Measurements from ENCODE around the gene ZBTB46. TPM values are rescaled to one million over a fixed set of nuclear protein-coding genes. Genes with fewer than 3 reads are reported as not detected.

Gene ZBTB46
- total RNA-seq, 1 donor from 2014 or later: 42.1 TPM

DNA sequence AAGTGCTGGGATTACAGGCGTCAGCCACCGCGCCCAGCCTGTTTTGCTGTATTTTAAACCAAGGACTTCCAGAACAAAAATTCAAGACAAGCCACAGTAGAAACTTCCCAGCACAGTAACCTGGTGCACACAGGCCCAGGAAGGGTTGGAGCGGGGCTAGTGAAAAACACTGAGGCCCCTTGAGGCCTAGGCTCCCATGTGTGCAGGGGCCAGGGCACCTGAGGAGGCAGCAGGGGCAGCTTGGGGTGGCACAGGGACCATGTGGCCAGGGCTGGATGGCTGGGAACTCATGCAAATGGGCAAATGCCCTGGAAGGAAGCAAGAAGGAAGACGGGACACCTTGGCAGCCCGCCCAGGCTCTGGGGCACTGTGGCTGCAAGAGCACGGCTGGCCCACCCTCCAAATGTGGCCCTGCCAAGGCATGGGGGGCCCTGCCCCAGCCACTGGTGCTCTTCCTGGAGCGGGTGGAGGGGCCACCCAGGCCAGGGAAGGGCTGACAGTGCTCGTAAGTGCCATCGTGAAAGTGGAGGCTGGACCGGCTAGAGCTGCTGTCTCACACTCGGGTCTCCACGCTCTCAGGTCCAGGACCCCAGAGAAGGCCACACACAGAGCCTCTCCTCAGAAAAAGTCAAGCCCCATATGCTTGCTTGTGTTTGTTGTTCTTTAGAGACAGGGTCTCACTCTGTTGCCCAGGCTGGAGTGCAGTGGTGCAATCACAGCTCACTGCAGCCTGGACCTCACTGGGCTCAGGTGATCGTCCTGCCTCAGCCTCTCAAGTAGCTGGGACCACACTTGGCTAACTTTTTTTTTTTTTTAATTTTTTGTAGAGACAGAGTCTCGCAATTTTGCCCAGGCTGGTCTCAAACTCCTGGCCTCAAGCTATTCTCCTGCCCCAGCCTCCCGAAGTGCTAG lies 81.2 kb downstream of the ZBTB46 start:
- Mint-ChIP-seq H3K36me3 (ENCODE audit: low read depth, unreplicated experiment) (peaks cover 15% of the 10 kb centered on the region), H3K9me3 (ENCODE audit: unreplicated experiment) (no peaks in the 10 kb centered on the region), H3K4me3 (ENCODE audit: unreplicated experiment) (no peak overlapping the region), H3K27me3 (ENCODE audit: unreplicated experiment) (peaks cover 22% of the 10 kb centered on the region), H3K27ac (ENCODE audit: unreplicated experiment) (no peak overlapping the region), H3K4me1 (ENCODE audit: unreplicated experiment) (peaks cover 4% of the 10 kb centered on the region)
- no peak for TF ChIP-seq CTCF (IDR thresholded peaks at IDR 0.05; ENCODE audit: unreplicated experiment)
- DNase-seq (ENCODE audit: low spot score): no peak

GRCh38 chr20:63748934-63749270 lies 82.2 kb downstream of the ZBTB46 start:
- Mint-ChIP-seq H3K4me3 (ENCODE audit: unreplicated experiment) (no peak overlapping the region), H3K27ac (ENCODE audit: unreplicated experiment) (no peak overlapping the region), H3K27me3 (ENCODE audit: unreplicated experiment) (peaks cover 22% of the 10 kb centered on the region)

DNA sequence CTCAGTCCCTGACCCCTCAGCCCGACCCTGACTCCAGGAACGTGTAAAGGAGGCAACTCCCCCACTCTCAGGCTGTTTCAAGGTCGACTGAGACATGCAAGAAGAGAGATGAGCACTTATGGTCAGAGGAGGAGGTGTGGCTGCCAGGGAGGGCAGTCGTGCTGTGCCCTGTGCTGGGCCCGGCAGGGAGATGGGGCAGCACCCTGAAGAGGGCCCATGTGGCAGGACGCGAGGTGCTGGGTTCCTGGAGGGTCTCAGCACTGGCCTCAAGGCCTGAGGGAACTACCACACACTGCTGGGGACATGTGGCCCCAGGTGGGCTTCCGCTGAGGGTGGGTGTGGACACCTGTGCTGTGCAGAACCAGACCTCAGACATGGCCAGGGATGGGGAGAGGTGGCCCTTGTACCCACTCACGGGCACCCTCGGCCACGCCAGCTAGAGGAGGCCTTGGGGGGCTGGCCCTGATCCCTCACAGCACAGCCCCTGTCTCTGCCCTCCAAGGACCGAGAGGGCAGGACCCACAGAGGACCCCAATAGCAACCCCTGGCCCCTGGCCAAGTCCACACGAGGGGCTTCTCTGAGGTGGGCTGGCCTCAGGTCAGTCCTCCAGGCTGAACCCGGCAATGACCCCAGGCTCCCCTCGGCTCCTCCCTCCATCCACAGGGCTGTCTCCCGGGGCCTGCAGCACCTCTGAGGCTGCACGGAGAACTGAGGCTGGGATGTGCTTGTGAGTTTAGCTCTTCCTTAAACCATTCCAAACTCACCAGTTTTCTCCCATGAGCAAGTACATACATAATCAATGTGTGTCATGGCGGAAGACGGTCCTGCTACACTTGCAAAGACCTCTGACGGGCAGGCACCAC lies 82.8 kb downstream of the ZBTB46 start:
- H3K27ac Mint-ChIP-seq (ENCODE audit: unreplicated experiment): no peak overlapping the region
- peaks cover 19% of the 10 kb centered on the region for H3K36me3 Mint-ChIP-seq (ENCODE audit: low read depth, unreplicated experiment)
- no peaks in the 10 kb centered on the region for H3K4me1 Mint-ChIP-seq (ENCODE audit: unreplicated experiment)
- no peak for DNase-seq (ENCODE audit: low spot score)
- H3K4me3 Mint-ChIP-seq (ENCODE audit: unreplicated experiment): no peak overlapping the region
- peaks cover 19% of the 10 kb centered on the region for H3K27me3 Mint-ChIP-seq (ENCODE audit: unreplicated experiment)
- no peak for TF ChIP-seq CTCF (IDR thresholded peaks at IDR 0.05; ENCODE audit: unreplicated experiment)
- no peaks in the 10 kb centered on the region for H3K9me3 Mint-ChIP-seq (ENCODE audit: unreplicated experiment)

More at GRCh38 chr20:63748934-63749270, 82.2 kb downstream of the ZBTB46 start:
- Mint-ChIP-seq H3K4me1 (ENCODE audit: unreplicated experiment) (no peaks in the 10 kb centered on the region), H3K9me3 (ENCODE audit: unreplicated experiment) (no peaks in the 10 kb centered on the region), H3K36me3 (ENCODE audit: low read depth, unreplicated experiment) (peaks cover 15% of the 10 kb centered on the region)
- no peak for DNase-seq (ENCODE audit: low spot score)
- no peak for TF ChIP-seq CTCF (IDR thresholded peaks at IDR 0.05; ENCODE audit: unreplicated experiment)

DNA sequence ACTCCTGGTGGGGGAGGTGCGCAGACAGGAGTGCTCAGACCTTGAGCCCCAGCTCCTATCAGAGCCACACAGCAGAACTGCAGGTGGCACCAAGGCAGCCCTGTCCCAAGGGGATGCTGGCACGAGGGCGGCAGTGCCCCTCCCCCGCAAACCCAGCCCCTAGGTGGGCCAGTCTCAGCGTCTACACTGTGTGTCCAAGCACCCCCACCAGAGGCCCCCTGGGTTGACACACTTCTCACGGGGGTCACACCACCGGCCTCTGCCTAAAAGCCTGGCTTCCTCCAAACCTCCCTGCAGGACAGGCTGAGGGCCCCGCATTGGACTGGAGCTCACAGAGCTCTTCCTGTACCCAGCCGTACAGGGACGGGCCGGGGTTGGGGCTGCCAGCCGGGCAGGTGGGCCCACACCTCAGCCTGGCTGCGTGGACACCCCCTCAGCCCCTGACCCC lies 83.4 kb downstream of the ZBTB46 start:
- H3K27ac Mint-ChIP-seq (ENCODE audit: unreplicated experiment): no peak overlapping the region
- DNase-seq (ENCODE audit: low spot score): no peak
- H3K27me3 Mint-ChIP-seq (ENCODE audit: unreplicated experiment): peaks cover 15% of the 10 kb centered on the region
- H3K4me3 Mint-ChIP-seq (ENCODE audit: unreplicated experiment): no peak overlapping the region
- H3K9me3 Mint-ChIP-seq (ENCODE audit: unreplicated experiment): no peaks in the 10 kb centered on the region
- H3K36me3 Mint-ChIP-seq (ENCODE audit: low read depth, unreplicated experiment): peaks cover 19% of the 10 kb centered on the region
- H3K4me1 Mint-ChIP-seq (ENCODE audit: unreplicated experiment): no peaks in the 10 kb centered on the region
- TF ChIP-seq CTCF (IDR thresholded peaks at IDR 0.05; ENCODE audit: unreplicated experiment): no peak

Measured in endothelial cell (in vitro differentiated cells).